Neural crest cell (in vitro differentiated cells): Measurements from ENCODE around the gene EMB. TPM values are rescaled to one million over a fixed set of nuclear protein-coding genes. Genes with fewer than 3 reads are reported as not detected.
"Not testable (repeated sequence)": the region's sequence is repeated elsewhere in the genome, so short reads cannot be mapped to it uniquely, and the experiment has no call there.

Source experiments
- DNase-seq: peaks from one replicate; pipeline ENCODE4 v3.0.0; 2021; ENCODE audit warnings: low read depth, mixed read lengths, low spot score
- H3K27ac Mint-ChIP-seq: one replicate; pipeline ENCODE4 v1.8.0; 2021; ENCODE audit warnings: mild to moderate bottlenecking, mixed read lengths; ENCODE audit not compliant: unreplicated experiment
- H3K27me3 Mint-ChIP-seq: 2 replicates; pipeline ENCODE4 v1.8.0; 2021; ENCODE audit warnings: low read depth, mild to moderate bottlenecking, mixed read lengths
- H3K36me3 Mint-ChIP-seq: 2 replicates; pipeline ENCODE4 v1.8.0; 2021; ENCODE audit warnings: low read depth, mild to moderate bottlenecking, mixed read lengths
- H3K4me1 Mint-ChIP-seq: 2 replicates; pipeline ENCODE4 v1.8.0; 2021; ENCODE audit warnings: mixed read lengths
- H3K4me3 Mint-ChIP-seq: one replicate; pipeline ENCODE4 v1.8.0; 2021; ENCODE audit warnings: mild to moderate bottlenecking, mixed read lengths
- H3K9me3 Mint-ChIP-seq: 2 replicates; pipeline ENCODE4 v1.8.0; 2021; ENCODE audit warnings: mixed read lengths
- CTCF ChIP-seq: fragments of 200-600 bp; sonication (generic); conservative IDR thresholded peaks from 2 replicates; pipeline ENCODE4 v1.5.0; 2021; ENCODE audit warnings: antibody characterized with exemption, mild to moderate bottlenecking
- total RNA-seq: library from RNA; stranded (reverse); gene quantifications from 2 replicates; pipeline ENCODE4 v1.2.1, GENCODE V29; 2021

Gene EMB
- total RNA-seq, 1 donor from 2014 or later = 16.9 TPM

- no peak overlapping the region for H3K4me3 Mint-ChIP-seq
- no peak for DNase-seq
- no peak for TF ChIP-seq CTCF
- no peaks in the 10 kb centered on the region for H3K36me3 Mint-ChIP-seq
- H3K27me3 Mint-ChIP-seq = no peaks in the 10 kb centered on the region
- no peak overlapping the region for H3K27ac Mint-ChIP-seq
- H3K4me1 Mint-ChIP-seq = no peaks in the 10 kb centered on the region
- H3K9me3 Mint-ChIP-seq = peaks cover 4% of the 10 kb centered on the region
Measured at GRCh38 chr5:50420343-50420935, 20.6 kb downstream of the EMB start.

GRCh38 chr5:50419656-50420055 lies 21.4 kb downstream of the EMB start:
- DNase-seq, H3K9me3 Mint-ChIP-seq, H3K4me3 Mint-ChIP-seq, H3K36me3 Mint-ChIP-seq, H3K27me3 Mint-ChIP-seq, H3K27ac Mint-ChIP-seq, H3K4me1 Mint-ChIP-seq: not testable (repeated sequence)

GRCh38 chr5:50416637-50417036 lies 24.5 kb downstream of the EMB start:
- not testable (repeated sequence) for H3K4me3 Mint-ChIP-seq, H3K4me1 Mint-ChIP-seq, H3K9me3 Mint-ChIP-seq, H3K27me3 Mint-ChIP-seq, H3K36me3 Mint-ChIP-seq, H3K27ac Mint-ChIP-seq, DNase-seq

- Mint-ChIP-seq H3K27ac (no peak overlapping the region), H3K4me1 (no peaks in the 10 kb centered on the region), H3K27me3 (no peaks in the 10 kb centered on the region), H3K36me3 (no peaks in the 10 kb centered on the region), H3K4me3 (no peak overlapping the region), H3K9me3 (peaks cover 3% of the 10 kb centered on the region)
- no peak for DNase-seq
- TF ChIP-seq CTCF = no peak
Measured at GRCh38 chr5:50415912-50416311, 25.2 kb downstream of the EMB start.

- not testable (repeated sequence) for DNase-seq, H3K4me3 Mint-ChIP-seq, H3K36me3 Mint-ChIP-seq, H3K4me1 Mint-ChIP-seq, H3K27ac Mint-ChIP-seq, H3K9me3 Mint-ChIP-seq, H3K27me3 Mint-ChIP-seq
Measured at GRCh38 chr5:50410932-50411331, 30.2 kb downstream of the EMB start.

GRCh38 chr5:50406877-50407276 lies 34.2 kb downstream of the EMB start:
- TF ChIP-seq CTCF = no peak
- H3K27me3 Mint-ChIP-seq = no peaks in the 10 kb centered on the region
- no peak overlapping the region for H3K4me3 Mint-ChIP-seq
- no peak overlapping the region for H3K27ac Mint-ChIP-seq
- H3K4me1 Mint-ChIP-seq = no peaks in the 10 kb centered on the region
- H3K36me3 Mint-ChIP-seq = no peaks in the 10 kb centered on the region
- no peak for DNase-seq
- no peaks in the 10 kb centered on the region for H3K9me3 Mint-ChIP-seq

- H3K27me3 Mint-ChIP-seq = no peaks in the 10 kb centered on the region
- no peaks in the 10 kb centered on the region for H3K4me1 Mint-ChIP-seq
- no peak overlapping the region for H3K4me3 Mint-ChIP-seq
- TF ChIP-seq CTCF = no peak
- no peaks in the 10 kb centered on the region for H3K9me3 Mint-ChIP-seq
- H3K36me3 Mint-ChIP-seq = no peaks in the 10 kb centered on the region
- H3K27ac Mint-ChIP-seq = no peak overlapping the region
- no peak for DNase-seq
Measured at GRCh38 chr5:50401336-50401735, 39.8 kb downstream of the EMB start.

GRCh38 chr5:50393925-50394609 lies 47.0 kb downstream of the EMB start:
- not testable (repeated sequence) for DNase-seq, H3K4me3 Mint-ChIP-seq, H3K27me3 Mint-ChIP-seq, H3K27ac Mint-ChIP-seq, H3K36me3 Mint-ChIP-seq, H3K4me1 Mint-ChIP-seq
- H3K9me3 Mint-ChIP-seq = peaks cover 12% of the 10 kb centered on the region

- H3K27ac Mint-ChIP-seq, H3K27me3 Mint-ChIP-seq, H3K4me3 Mint-ChIP-seq, DNase-seq, H3K4me1 Mint-ChIP-seq: not testable (repeated sequence)
- Mint-ChIP-seq H3K9me3 (peaks cover 18% of the 10 kb centered on the region), H3K36me3 (peaks cover 16% of the 10 kb centered on the region)
Measured at GRCh38 chr5:50392289-50392688, 48.8 kb downstream of the EMB start.

GRCh38 chr5:50384381-50384780 lies 56.7 kb downstream of the EMB start:
- Mint-ChIP-seq H3K9me3 (peaks cover 15% of the 10 kb centered on the region), H3K36me3 (peaks cover 10% of the 10 kb centered on the region)
- not testable (repeated sequence) for H3K27ac Mint-ChIP-seq, DNase-seq, H3K4me1 Mint-ChIP-seq, H3K27me3 Mint-ChIP-seq, H3K4me3 Mint-ChIP-seq
